ENCODE results near the gene VKORC1L1.

VKORC1L1 gene

DNA sequence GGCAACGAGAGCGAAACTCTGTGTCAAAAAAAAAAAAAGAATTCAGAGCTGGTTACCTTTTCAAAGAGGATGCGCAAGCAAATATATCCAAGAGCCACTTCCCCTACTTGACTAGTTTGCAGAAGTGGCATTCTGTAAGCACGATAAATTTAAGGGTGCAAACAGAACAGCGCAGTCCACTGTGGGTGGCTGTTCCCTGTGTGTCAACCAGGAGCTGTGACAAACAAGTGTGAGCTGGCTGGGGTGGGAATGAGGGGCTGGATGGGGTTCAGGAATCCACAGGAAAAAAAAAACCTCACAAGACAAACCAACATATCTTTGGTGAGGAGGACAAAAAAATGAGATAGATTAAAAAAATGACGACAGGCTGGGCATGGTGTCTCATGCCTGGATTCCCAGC, 93.3 kb downstream of the VKORC1L1 start:
- 100% methylated on average over 3 to 5 of the region's 6 CpGs for WGBS, 2 experiments (ENCODE audit: insufficient coverage in 2 of 2)
- Histone ChIP-seq H3K36me3 (ENCODE audit: control insufficient read depth, insufficient read depth, low read length) (peaks cover 98% of the 10 kb centered on the region), H3K27ac (ENCODE audit: low read depth, low read length, severe bottlenecking) (no peak overlapping the region), H3K9me3 (ENCODE audit: control insufficient read depth, low read length) (no peaks in the 10 kb centered on the region), H3K4me3 (ENCODE audit: extremely low read depth, insufficient read depth, low read length, poor library complexity, severe bottlenecking) (no peak overlapping the region), H3K4me1 (ENCODE audit: control insufficient read depth, insufficient read depth, low read length, poor library complexity, severe bottlenecking) (no peaks in the 10 kb centered on the region)

DNA sequence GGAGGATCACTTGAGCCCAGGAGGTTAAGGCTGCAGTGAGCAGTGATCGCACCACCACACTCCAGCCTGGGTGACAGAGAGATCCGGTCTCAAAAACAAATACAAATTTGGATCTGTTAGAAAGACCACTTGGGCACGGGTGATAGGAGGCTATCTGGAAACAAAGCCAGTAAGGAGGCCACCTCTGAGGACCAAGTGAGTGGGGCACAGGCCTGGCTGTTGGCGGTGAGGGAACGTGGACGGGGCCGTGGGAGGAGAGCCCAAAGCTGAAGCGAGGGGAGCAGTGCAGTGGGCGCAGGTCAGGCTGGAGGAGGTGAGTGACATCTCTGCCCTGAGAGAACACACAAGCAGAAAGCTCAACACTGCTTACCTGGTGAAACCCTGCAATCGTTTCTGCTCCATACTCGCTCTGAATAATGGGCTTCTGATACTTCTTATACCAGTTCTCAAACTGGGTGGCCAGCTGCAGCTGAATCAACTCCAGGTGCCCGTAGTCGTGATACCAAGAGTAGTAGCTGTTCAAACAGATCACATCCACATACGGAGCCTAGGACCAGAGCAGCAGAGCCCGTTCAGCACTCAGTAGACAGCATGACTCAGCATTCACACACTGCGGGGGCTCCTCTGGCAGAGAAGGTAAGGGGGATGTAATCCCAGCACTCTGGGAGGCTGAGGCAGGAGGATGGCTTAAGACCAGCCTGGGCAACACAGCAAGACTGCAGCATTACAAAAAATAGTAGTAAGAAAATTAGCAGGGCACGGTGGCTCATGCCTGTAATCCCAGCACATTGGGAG, 94.7 kb downstream of the VKORC1L1 start:
- Histone ChIP-seq H3K4me1 (ENCODE audit: control insufficient read depth, insufficient read depth, low read length, poor library complexity, severe bottlenecking) (no peaks in the 10 kb centered on the region), H3K36me3 (ENCODE audit: control insufficient read depth, insufficient read depth, low read length) (peaks cover 97% of the 10 kb centered on the region), H3K9me3 (ENCODE audit: control insufficient read depth, low read length) (no peaks in the 10 kb centered on the region), H3K27ac (ENCODE audit: low read depth, low read length, severe bottlenecking) (no peak overlapping the region), H3K4me3 (ENCODE audit: extremely low read depth, insufficient read depth, low read length, poor library complexity, severe bottlenecking) (no peak overlapping the region)
- 95 to 97% methylated on average over 13 to 14 of the region's 17 CpGs for WGBS, 2 experiments (ENCODE audit: insufficient coverage in 2 of 2)

DNA sequence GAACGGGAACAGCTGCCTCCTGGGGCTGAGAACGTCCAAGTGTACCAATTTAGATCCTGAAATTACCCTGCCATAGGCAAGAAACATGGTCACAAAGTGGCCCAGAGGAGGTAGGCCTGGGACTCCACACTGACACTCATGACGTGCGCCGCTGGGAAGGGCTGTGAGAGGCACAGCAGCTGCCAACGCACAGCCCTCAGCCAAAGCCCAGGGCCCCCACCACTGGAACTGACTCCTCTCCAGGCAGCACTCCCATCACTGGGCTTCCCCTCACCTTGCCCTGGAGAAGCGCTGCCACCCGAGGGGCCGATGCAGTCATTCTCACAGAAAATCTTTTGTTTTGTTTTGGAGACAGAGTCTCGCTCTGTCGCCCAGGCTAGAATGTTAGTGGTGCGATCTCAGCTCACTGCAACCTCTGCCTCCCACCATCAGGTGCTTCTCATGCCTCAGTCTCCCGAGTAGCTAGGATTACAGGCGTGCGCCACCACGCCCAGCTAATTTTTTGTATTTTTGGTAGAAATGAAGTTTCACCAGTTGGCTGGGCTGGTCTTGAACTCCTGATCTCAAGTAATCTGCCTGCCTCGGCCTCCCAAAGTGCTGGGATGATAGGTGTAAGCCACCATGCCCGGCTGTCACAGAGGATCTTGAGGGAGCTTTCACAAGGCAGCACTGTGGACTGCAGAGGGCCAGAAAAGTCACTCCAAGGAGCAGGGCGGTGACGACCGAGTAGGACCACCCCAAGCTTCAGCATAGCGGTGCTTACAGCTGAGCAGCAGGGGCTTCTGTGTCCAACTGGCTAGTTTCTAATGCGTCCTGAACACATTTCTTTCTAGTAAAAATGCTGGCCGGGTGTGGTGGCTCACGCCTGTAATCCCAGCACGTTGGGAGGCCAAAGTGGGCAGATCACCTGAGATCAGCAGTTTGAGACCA, 95.6 kb downstream of the VKORC1L1 start:
- 95 to 98% methylated on average over 20 of the region's 26 CpGs for WGBS, 2 experiments (ENCODE audit: insufficient coverage in 2 of 2)
- H3K9me3 ChIP-seq (ENCODE audit: control insufficient read depth, low read length), result no peaks in the 10 kb centered on the region
- H3K36me3 ChIP-seq (ENCODE audit: control insufficient read depth, insufficient read depth, low read length), result peaks cover 94% of the 10 kb centered on the region
- H3K4me3 ChIP-seq (ENCODE audit: extremely low read depth, insufficient read depth, low read length, poor library complexity, severe bottlenecking), result no peak overlapping the region
- H3K4me1 ChIP-seq (ENCODE audit: control insufficient read depth, insufficient read depth, low read length, poor library complexity, severe bottlenecking), result no peaks in the 10 kb centered on the region
- H3K27ac ChIP-seq (ENCODE audit: low read depth, low read length, severe bottlenecking), result no peak overlapping the region

DNA sequence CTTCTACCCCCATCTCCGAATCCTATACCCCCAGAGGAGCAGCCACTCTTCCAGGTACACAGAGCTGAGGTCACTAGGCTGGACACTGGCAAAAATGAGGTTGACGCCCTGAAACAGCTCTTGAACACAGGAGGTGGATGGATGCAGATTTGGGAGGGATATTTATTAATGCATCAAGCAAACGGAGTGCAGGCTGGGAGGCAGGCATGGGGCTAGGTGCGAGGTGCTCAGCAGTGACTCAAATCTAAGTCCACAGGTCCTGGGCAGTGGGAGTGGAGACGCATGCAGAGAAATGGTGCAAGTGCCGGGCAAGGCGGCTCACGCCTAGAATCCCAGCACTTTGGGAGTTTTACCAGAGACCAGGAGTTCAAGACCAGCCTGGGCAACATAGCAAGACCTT, 98.1 kb downstream of the VKORC1L1 start:
- Histone ChIP-seq H3K27ac (ENCODE audit: low read depth, low read length, severe bottlenecking) (no peak overlapping the region), H3K4me1 (ENCODE audit: control insufficient read depth, insufficient read depth, low read length, poor library complexity, severe bottlenecking) (no peaks in the 10 kb centered on the region), H3K4me3 (ENCODE audit: extremely low read depth, insufficient read depth, low read length, poor library complexity, severe bottlenecking) (no peak overlapping the region), H3K36me3 (ENCODE audit: control insufficient read depth, insufficient read depth, low read length) (peaks cover 89% of the 10 kb centered on the region), H3K9me3 (ENCODE audit: control insufficient read depth, low read length) (no peaks in the 10 kb centered on the region)
- 99 to 100% methylated on average over 7 of the region's 8 CpGs for whole genome bisulfite sequencing, 2 experiments (ENCODE audit: insufficient coverage in 2 of 2)

DNA sequence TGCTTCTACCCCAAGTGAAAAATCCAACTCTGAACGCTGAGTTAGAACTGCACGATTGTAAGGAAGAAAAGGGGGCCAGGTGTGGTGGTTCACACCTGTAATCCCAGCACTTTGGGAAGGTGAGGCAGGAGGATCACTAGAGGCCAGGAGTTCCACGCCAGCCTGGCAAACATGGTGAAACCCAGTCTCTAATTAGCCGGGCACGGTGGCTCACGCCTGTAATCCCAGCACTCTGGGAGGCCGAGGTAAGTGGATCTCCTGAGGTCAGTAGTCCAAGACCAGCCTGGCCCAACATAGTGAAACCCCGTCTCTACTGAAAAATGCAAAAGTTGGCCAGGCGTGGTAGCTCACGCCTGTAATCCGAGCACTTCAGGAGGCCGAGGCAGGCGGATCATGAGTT, 100.1 kb downstream of the VKORC1L1 start:
- WGBS, 2 experiments (ENCODE audit: insufficient coverage in 2 of 2), result 95 to 97% methylated on average over 13 of the region's 13 CpGs
- no peak overlapping the region for H3K27ac ChIP-seq (ENCODE audit: low read depth, low read length, severe bottlenecking)
- H3K4me3 ChIP-seq (ENCODE audit: extremely low read depth, insufficient read depth, low read length, poor library complexity, severe bottlenecking), result no peak overlapping the region
- peaks cover 84% of the 10 kb centered on the region for H3K36me3 ChIP-seq (ENCODE audit: control insufficient read depth, insufficient read depth, low read length)
- H3K4me1 ChIP-seq (ENCODE audit: control insufficient read depth, insufficient read depth, low read length, poor library complexity, severe bottlenecking), result no peaks in the 10 kb centered on the region
- H3K9me3 ChIP-seq (ENCODE audit: control insufficient read depth, low read length), result no peaks in the 10 kb centered on the region

DNA sequence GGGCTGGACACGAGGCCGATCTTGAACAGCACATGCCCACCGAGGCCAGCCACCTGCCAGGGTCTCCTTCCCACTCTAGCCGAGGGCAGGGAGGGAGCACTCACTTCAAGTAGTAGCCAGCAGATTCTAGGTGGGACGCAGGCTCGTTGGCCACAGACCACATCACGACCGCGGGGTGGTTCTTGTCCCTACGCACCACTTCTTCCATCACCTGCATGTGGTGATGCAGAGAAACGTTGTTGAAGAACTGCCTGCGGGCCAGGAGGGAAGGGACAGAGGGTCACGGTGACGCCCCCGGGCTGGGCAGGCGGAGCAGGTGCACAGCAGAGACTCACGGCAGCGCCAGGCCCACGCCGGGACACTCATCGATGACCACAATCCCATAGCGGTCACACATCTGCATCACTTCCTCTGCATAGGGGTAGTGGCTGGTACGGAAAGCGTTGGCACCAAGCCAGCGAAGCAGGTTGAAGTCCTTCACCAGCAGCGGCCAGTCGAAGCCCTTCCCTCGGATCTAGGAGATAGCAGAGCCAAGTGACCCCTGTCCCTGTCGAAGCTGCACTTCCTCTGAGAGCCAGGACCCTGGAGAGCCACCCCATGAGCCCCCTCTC, 101.4 kb downstream of the VKORC1L1 start:
- no peaks in the 10 kb centered on the region for H3K4me1 ChIP-seq (ENCODE audit: control insufficient read depth, insufficient read depth, low read length, poor library complexity, severe bottlenecking)
- H3K9me3 ChIP-seq (ENCODE audit: control insufficient read depth, low read length), result no peaks in the 10 kb centered on the region
- H3K36me3 ChIP-seq (ENCODE audit: control insufficient read depth, insufficient read depth, low read length), result peaks cover 82% of the 10 kb centered on the region
- H3K27ac ChIP-seq (ENCODE audit: low read depth, low read length, severe bottlenecking), result no peak overlapping the region
- H3K4me3 ChIP-seq (ENCODE audit: extremely low read depth, insufficient read depth, low read length, poor library complexity, severe bottlenecking), result no peak overlapping the region
- 97 to 98% methylated on average over 27 to 29 of the region's 29 CpGs for WGBS, 2 experiments (ENCODE audit: insufficient coverage in 2 of 2)

DNA sequence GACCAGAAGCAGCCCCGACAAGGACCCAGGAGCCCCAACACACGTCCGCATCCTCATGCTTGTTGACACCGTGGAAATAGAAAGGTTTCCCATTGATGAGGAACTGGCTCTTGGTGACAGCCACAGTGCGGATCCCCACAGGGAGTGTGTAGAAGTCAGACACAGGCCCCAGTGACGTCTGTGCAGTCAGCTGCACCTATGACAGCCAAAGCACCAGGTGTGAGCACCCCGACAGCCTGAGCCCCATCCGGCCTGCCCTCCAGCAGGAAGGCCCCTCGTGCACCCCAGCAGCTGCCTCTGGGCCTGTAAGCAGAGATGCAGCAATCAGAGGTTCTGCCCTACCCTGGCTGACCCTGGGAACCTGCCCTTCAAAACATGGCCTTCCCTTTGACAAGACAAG, 102.0 kb downstream of the VKORC1L1 start:
- H3K4me3 ChIP-seq (ENCODE audit: extremely low read depth, insufficient read depth, low read length, poor library complexity, severe bottlenecking), result no peak overlapping the region
- H3K36me3 ChIP-seq (ENCODE audit: control insufficient read depth, insufficient read depth, low read length), result peaks cover 82% of the 10 kb centered on the region
- 92 to 96% methylated on average over 9 of the region's 9 CpGs for WGBS, 2 experiments (ENCODE audit: insufficient coverage in 2 of 2)
- no peaks in the 10 kb centered on the region for H3K9me3 ChIP-seq (ENCODE audit: control insufficient read depth, low read length)
- no peak overlapping the region for H3K27ac ChIP-seq (ENCODE audit: low read depth, low read length, severe bottlenecking)
- no peaks in the 10 kb centered on the region for H3K4me1 ChIP-seq (ENCODE audit: control insufficient read depth, insufficient read depth, low read length, poor library complexity, severe bottlenecking)

DNA sequence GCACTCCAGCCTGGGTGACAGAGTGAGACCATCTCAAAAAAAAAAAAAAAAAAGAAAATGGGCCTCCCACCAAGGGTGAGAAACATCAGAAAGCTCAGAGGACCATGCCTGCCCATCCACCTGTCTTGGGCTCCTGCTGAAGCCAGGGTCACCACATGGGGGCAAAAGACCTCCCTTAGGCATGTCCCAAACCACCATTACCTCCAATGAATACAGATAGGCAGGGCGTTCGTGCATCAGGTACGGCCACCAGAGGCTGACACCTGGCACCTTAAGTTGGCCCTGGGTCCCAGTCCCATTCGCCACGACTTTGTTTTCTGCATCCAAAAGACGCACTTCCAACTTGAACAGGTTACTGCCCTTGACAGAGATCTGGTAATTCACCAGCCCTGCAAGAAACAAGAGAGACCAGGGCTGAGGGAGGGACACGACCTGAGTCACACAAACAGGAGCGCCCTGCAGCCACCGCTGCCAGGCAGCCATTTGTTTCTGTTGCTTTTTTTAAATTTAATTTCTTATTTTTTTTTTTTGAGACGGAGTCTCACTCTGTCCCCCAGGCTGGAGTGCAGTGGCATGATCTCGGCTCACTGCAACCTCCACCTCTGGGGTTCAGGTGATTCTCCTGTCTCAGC, 103.1 kb downstream of the VKORC1L1 start:
- 93 to 97% methylated on average over 9 of the region's 11 CpGs for WGBS, 2 experiments (ENCODE audit: insufficient coverage in 2 of 2)
- H3K4me3 ChIP-seq (ENCODE audit: extremely low read depth, insufficient read depth, low read length, poor library complexity, severe bottlenecking), result no peak overlapping the region
- H3K9me3 ChIP-seq (ENCODE audit: control insufficient read depth, low read length), result no peaks in the 10 kb centered on the region
- H3K27ac ChIP-seq (ENCODE audit: low read depth, low read length, severe bottlenecking), result no peak overlapping the region
- H3K4me1 ChIP-seq (ENCODE audit: control insufficient read depth, insufficient read depth, low read length, poor library complexity, severe bottlenecking), result no peaks in the 10 kb centered on the region
- H3K36me3 ChIP-seq (ENCODE audit: control insufficient read depth, insufficient read depth, low read length), result peaks cover 72% of the 10 kb centered on the region

DNA sequence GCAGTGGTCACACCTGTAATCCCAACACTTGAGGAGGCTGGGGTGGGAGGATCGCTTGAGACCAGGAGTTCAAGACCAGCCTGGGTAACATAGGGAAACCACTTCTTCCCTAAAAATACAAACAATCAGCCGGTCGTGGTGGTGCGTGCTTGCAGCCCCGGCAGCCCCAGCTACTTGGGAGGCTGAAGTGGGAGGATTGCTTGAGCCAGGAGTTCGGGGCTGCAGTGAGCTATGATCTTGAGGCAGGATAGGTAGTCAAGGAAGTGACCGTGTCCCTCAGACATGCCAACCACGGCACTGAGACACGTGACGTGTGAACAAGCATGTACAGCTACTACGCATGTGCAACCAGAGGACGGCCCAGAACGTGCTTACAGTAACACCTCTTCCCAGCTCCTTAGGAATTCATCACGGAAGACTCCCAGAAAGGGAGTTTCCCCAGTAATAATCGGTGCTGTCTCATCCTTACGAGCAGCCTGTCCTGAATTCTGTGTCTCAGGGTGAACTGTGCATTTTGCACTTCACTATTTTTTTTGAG, 103.9 kb downstream of the VKORC1L1 start:
- Histone ChIP-seq H3K4me1 (ENCODE audit: control insufficient read depth, insufficient read depth, low read length, poor library complexity, severe bottlenecking) (no peaks in the 10 kb centered on the region), H3K9me3 (ENCODE audit: control insufficient read depth, low read length) (no peaks in the 10 kb centered on the region), H3K36me3 (ENCODE audit: control insufficient read depth, insufficient read depth, low read length) (peaks cover 65% of the 10 kb centered on the region), H3K4me3 (ENCODE audit: extremely low read depth, insufficient read depth, low read length, poor library complexity, severe bottlenecking) (no peak overlapping the region), H3K27ac (ENCODE audit: low read depth, low read length, severe bottlenecking) (no peak overlapping the region)
- WGBS, 2 experiments (ENCODE audit: insufficient coverage in 2 of 2), result 97% methylated on average over 13 to 16 of the region's 16 CpGs

DNA sequence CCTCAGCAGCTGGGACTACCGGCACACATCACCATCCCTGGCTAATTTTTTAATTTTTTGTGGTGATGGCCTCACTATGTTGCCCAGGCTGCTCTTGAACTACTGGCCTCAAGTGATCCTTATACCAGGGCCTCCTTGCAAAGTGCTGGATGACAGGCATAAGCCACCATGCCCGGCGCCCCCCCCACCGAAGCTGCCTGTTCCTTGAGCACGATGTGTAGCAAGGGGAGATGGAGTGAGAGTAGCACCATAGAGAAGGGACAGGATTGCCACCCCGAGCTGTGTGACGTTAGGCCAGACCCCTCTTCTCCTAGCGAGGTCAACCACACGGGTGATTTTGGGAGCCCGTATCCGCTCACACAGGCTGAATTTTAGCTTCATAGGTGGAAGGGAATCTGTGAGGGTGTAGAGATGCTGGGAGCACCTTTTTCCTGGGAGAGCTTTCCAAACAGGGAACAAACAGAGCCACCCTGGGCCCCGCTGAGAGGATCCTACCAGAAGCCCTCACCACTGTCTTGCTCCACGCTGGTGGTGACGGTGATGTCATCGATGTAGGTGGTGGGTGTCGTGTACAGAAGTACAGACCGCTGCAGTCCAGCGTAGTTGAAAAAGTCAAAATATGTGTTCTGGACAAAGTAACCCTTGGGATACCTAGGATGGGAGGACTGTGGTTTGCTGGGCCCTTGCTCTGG, 106.2 kb downstream of the VKORC1L1 start:
- H3K9me3 ChIP-seq (ENCODE audit: control insufficient read depth, low read length), result no peaks in the 10 kb centered on the region

More for the DNA sequence above, 106.2 kb downstream of the VKORC1L1 start:
- Histone ChIP-seq H3K27ac (ENCODE audit: low read depth, low read length, severe bottlenecking) (no peak overlapping the region), H3K4me3 (ENCODE audit: extremely low read depth, insufficient read depth, low read length, poor library complexity, severe bottlenecking) (no peak overlapping the region), H3K4me1 (ENCODE audit: control insufficient read depth, insufficient read depth, low read length, poor library complexity, severe bottlenecking) (no peaks in the 10 kb centered on the region), H3K36me3 (ENCODE audit: control insufficient read depth, insufficient read depth, low read length) (peaks cover 48% of the 10 kb centered on the region)
- 96 to 97% methylated on average over 12 to 16 of the region's 18 CpGs for WGBS, 2 experiments (ENCODE audit: insufficient coverage in 2 of 2)
